Glomerular visceral epithelial cell (primary cell): Measurements from ENCODE around the gene GOSR2.
"Not testable (repeated sequence)": the region's sequence is repeated elsewhere in the genome, so short reads cannot be mapped to it uniquely, and the experiment has no call there.

Experiments used
- DNase-seq: peaks from one replicate; pipeline ENCODE4 v3.0.0-alpha.2; 2016; ENCODE audit errors: extremely low spot score

The GOSR2 gene

GRCh38 chr17:46894024-46894423 is 28.9 kb upstream of the GOSR2 start:
- DNase-seq = no peak

- DNase-seq = no peak
Observed at GRCh38 chr17:46894476-46895151, 28.3 kb upstream of the GOSR2 start.

- no peak for DNase-seq
Observed at GRCh38 chr17:46895171-46895570, 27.8 kb upstream of the GOSR2 start.

GRCh38 chr17:46896991-46897390 is 26.0 kb upstream of the GOSR2 start:
- DNase-seq = no peak

- no peak for DNase-seq
Observed at GRCh38 chr17:46898364-46898763, 24.6 kb upstream of the GOSR2 start.

- no peak for DNase-seq
Observed at GRCh38 chr17:46898860-46899259, 24.1 kb upstream of the GOSR2 start.

- DNase-seq = no peak
Observed at GRCh38 chr17:46901291-46901690, 21.7 kb upstream of the GOSR2 start.

GRCh38 chr17:46903762-46904672 is 18.9 kb upstream of the GOSR2 start:
- no peak for DNase-seq

GRCh38 chr17:46908068-46908737 is 14.8 kb upstream of the GOSR2 start:
- no peak for DNase-seq

GRCh38 chr17:46910179-46910927 is 12.6 kb upstream of the GOSR2 start:
- no peak for DNase-seq

GRCh38 chr17:46911311-46911710 is 11.6 kb upstream of the GOSR2 start:
- no peak for DNase-seq

- DNase-seq = peak; percentile 12
Observed at GRCh38 chr17:46915596-46915995, 7.4 kb upstream of the GOSR2 start.

GRCh38 chr17:46916211-46916610 is 6.7 kb upstream of the GOSR2 start:
- DNase-seq = peak; percentile 40

GRCh38 chr17:46916623-46917022 is 6.3 kb upstream of the GOSR2 start:
- DNase-seq = no peak

- DNase-seq = no peak
Observed at GRCh38 chr17:46917041-46917440, 5.9 kb upstream of the GOSR2 start.

- DNase-seq = no peak
Observed at GRCh38 chr17:46917516-46917915, 5.4 kb upstream of the GOSR2 start.

- not testable (repeated sequence) for DNase-seq
Observed at GRCh38 chr17:46921962-46922361, 998 bp upstream of the GOSR2 start.

- no peak for DNase-seq
Observed at GRCh38 chr17:46922487-46922803, 515 bp upstream of the GOSR2 start.

GRCh38 chr17:46925185-46925868 is 2.4 kb downstream of the GOSR2 start:
- DNase-seq = no peak

- no peak for DNase-seq
Observed at GRCh38 chr17:46928467-46929261, 5.7 kb downstream of the GOSR2 start.

- DNase-seq = peak; percentile 65
Observed at GRCh38 chr17:46929413-46929812, 6.5 kb downstream of the GOSR2 start.
